IPS-18a (cell line): ENCODE data around the gene PTPRN2.
"Not testable (repeated sequence)": the region's sequence is repeated elsewhere in the genome, so short reads cannot be mapped to it uniquely, and the experiment has no call there.

Experiments used
- H3K27ac ChIP-seq: one replicate; pipeline ENCODE4 v1.5.1; 2013; ENCODE audit warnings: low read length
- H3K27me3 ChIP-seq: one replicate; pipeline ENCODE4 v1.6.1; 2013; ENCODE audit warnings: mild to moderate bottlenecking, low read length; ENCODE audit not compliant: control insufficient read depth, insufficient read depth
- H3K36me3 ChIP-seq: one replicate; pipeline ENCODE4 v1.6.1; 2013; ENCODE audit warnings: low read depth, low read length; ENCODE audit not compliant: control insufficient read depth
- H3K4me1 ChIP-seq: one replicate; pipeline ENCODE4 v1.6.1; 2013; ENCODE audit warnings: low read depth, low read length; ENCODE audit not compliant: control insufficient read depth
- H3K4me3 ChIP-seq: one replicate; pipeline ENCODE4 v1.5.1; 2013; ENCODE audit warnings: low read length
- H3K9ac ChIP-seq: one replicate; pipeline ENCODE4 v1.6.1; 2013; ENCODE audit warnings: mild to moderate bottlenecking, low read length, moderate library complexity
- H3K9me3 ChIP-seq: one replicate; pipeline ENCODE4 v1.6.1; 2013; ENCODE audit warnings: low read depth, low read length; ENCODE audit not compliant: control insufficient read depth

The PTPRN2 gene

GRCh38 chr7:158147431-158147830, 440.2 kb downstream of the PTPRN2 start:
- H3K4me3 ChIP-seq, H3K27ac ChIP-seq, H3K27me3 ChIP-seq, H3K9me3 ChIP-seq, H3K36me3 ChIP-seq, H3K4me1 ChIP-seq, H3K9ac ChIP-seq: not testable (repeated sequence)

- Histone ChIP-seq H3K27ac (no peak overlapping the region), H3K27me3 (no peaks in the 10 kb centered on the region), H3K4me1 (no peaks in the 10 kb centered on the region), H3K9ac (no peak overlapping the region), H3K4me3 (no peak overlapping the region), H3K36me3 (no peaks in the 10 kb centered on the region), H3K9me3 (peaks cover 9% of the 10 kb centered on the region)
These were observed 442.3 kb downstream of the PTPRN2 start for GRCh38 chr7:158145370-158145769.

DNA sequence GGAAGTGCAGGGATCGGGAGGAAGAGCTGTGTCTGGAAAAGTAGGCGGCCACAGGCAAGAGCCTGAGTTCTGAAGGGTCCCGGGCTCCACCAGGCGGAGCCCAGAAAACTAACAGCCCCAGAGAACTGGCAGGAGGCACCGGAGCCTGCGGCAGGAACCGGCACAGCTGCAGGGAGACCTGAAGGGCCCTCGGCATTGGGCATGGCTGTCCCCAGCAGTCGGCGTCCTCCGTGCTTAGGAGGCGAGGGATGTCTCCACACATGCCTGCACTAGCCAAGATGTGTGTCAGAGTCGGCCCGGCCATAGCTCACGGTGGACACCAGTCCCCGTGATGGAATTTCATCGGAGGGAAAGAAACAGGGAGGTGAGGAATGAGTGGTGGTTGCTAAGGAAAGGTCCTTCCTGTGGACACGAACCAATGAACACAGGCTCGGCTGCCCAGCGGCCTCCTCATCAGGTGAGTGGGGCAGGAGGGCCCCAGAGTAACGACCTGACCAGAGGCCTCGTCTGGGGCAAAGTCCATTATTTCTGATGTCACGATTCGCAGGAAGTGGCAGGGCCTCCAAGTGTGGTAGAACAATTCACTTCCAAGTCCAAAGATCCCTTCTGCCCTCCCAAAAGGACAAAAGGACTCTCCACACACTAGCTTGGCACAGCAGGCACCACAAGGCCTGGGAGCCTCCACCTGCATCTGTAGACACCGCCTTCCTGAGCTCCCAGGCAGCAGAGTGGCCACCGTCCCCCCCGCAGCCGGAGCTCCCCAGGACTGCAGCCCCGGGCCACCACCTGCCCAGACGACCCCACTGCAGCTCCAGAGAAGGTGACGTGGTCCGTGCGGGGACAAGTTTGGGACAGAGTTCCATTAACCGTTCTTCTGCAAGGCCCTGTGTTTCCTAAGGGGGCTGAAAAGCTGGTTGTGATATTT, 444.2 kb downstream of the PTPRN2 start:
- no peak overlapping the region for H3K9ac ChIP-seq
- no peak overlapping the region for H3K27ac ChIP-seq
- no peaks in the 10 kb centered on the region for H3K27me3 ChIP-seq
- no peaks in the 10 kb centered on the region for H3K36me3 ChIP-seq
- no peak overlapping the region for H3K4me3 ChIP-seq
- H3K9me3 ChIP-seq, result peaks cover 5% of the 10 kb centered on the region
- H3K4me1 ChIP-seq, result no peaks in the 10 kb centered on the region

DNA sequence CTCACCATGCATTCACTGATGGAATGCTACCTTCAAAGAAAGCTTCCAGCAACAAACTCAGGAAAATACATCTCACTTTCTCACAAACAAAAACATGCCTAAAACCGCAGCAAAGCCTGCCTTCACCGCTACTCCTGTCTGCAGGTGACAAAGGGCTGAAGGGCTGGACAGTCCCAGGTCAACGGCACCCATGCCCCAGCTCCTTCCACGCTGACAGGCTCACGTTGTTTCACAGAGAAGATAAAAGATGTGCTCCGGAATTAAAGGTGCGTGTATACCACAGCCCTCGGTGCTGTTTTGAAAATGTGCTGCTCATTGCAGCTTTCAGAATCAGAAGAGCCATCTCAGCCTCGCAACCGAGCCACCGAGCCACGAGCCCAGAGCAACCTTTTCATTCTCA, 445.0 kb downstream of the PTPRN2 start:
- Histone ChIP-seq H3K27me3 (no peaks in the 10 kb centered on the region), H3K9me3 (peaks cover 5% of the 10 kb centered on the region), H3K36me3 (no peaks in the 10 kb centered on the region), H3K27ac (no peak overlapping the region), H3K4me3 (no peak overlapping the region), H3K4me1 (no peaks in the 10 kb centered on the region), H3K9ac (no peak overlapping the region)

DNA sequence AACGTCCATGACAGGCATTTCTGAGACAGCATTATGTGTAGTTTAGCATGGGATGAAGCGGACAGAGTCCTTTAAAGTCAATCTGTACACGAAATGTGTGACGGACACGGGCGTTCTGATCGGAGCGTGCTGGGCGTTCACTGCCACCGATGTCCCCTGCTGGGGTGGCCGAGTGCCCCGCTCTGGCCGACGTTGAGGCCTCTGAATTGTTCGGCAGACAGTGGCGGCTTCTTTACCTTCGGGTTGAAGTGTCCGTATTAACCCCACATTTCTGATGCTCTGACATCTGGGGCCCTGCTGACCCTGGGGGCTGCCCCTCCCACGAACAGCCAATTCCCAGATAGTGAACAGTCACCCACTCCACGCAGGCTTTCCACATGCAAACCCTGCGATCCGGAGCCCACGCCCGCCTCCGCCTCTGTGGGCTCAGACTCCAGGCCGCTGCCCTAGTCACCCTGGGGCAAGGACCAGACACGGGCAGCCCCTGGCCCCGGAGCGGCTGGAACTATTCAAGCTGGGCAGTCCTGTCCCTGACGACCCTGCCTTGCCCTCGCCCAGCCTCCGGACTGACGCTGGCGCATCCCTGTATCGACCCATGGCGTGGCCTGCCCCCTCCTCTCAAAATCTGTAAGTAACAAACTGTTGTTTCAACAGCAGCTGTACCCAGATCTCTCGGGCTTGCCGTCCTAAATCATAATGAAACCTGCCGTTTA, 445.7 kb downstream of the PTPRN2 start:
- no peak overlapping the region for H3K27ac ChIP-seq
- no peaks in the 10 kb centered on the region for H3K36me3 ChIP-seq
- H3K4me3 ChIP-seq, result no peak overlapping the region
- H3K4me1 ChIP-seq, result no peaks in the 10 kb centered on the region
- H3K27me3 ChIP-seq, result no peaks in the 10 kb centered on the region
- no peak overlapping the region for H3K9ac ChIP-seq
- H3K9me3 ChIP-seq, result no peaks in the 10 kb centered on the region

DNA sequence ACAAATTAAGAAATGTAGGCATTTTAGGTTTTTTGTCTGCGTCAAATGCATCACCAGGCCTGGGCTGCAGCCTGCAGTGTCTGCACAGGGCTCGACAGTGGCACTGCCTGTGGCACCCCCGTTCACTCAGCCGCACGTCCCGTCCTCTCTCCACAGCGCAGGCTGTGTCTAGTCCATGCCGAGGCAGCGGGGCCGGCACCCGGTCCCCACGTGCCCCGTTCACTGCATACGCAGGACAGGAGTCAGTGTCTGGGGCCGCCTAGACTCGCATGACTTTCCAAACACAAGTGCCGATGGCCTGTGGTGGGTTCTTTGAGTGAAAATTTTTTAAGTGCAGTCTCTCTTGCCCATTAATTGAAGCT, 446.4 kb downstream of the PTPRN2 start:
- Histone ChIP-seq H3K4me3 (no peak overlapping the region), H3K4me1 (no peaks in the 10 kb centered on the region), H3K9ac (no peak overlapping the region), H3K36me3 (no peaks in the 10 kb centered on the region), H3K27me3 (no peaks in the 10 kb centered on the region), H3K9me3 (no peaks in the 10 kb centered on the region), H3K27ac (no peak overlapping the region)

- Histone ChIP-seq H3K9me3 (no peaks in the 10 kb centered on the region), H3K27me3 (no peaks in the 10 kb centered on the region), H3K9ac (no peak overlapping the region), H3K4me1 (no peaks in the 10 kb centered on the region), H3K27ac (no peak overlapping the region), H3K36me3 (no peaks in the 10 kb centered on the region), H3K4me3 (no peak overlapping the region)
These were observed 446.9 kb downstream of the PTPRN2 start for GRCh38 chr7:158140538-158141220.

DNA sequence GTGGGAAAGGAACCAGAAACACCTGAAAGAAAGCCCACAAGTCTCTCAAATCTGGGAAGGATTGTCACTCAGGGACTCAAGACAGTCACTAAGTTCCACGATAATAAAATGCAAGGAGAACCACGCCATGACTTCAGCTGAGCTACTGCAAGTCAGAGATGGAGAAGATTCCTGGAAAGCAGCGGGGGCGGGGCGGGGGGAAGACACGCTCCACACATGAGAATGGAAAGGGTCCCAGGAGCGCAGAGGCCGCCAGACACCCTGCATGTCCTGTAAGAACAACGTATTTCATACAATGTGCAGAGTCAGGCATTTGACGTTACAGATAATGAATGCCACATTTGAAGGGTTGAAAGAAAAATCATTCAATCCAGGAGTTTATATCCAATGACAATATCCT, 448.1 kb downstream of the PTPRN2 start:
- no peaks in the 10 kb centered on the region for H3K4me1 ChIP-seq
- H3K27me3 ChIP-seq, result no peaks in the 10 kb centered on the region
- H3K36me3 ChIP-seq, result no peaks in the 10 kb centered on the region
- H3K27ac ChIP-seq, result no peak overlapping the region
- no peak overlapping the region for H3K9ac ChIP-seq
- no peaks in the 10 kb centered on the region for H3K9me3 ChIP-seq
- no peak overlapping the region for H3K4me3 ChIP-seq

DNA sequence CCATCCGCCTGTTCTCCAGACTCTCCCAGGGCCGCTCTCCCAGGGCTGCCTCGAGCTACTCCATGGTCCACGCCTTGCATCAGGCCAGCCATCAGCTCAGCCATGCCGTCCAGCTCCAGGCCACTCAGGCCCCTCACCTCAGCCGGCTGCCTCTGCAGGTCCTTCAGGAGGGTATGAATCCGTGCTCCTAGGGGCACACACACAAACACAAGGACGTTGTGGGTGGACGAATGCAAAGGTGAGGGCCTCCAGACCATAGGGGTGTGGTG, 449.4 kb downstream of the PTPRN2 start:
- H3K9me3 ChIP-seq, result no peaks in the 10 kb centered on the region
- no peak overlapping the region for H3K9ac ChIP-seq
- H3K4me3 ChIP-seq, result no peak overlapping the region
- no peaks in the 10 kb centered on the region for H3K27me3 ChIP-seq
- H3K27ac ChIP-seq, result no peak overlapping the region
- no peaks in the 10 kb centered on the region for H3K4me1 ChIP-seq
- H3K36me3 ChIP-seq, result no peaks in the 10 kb centered on the region

- Histone ChIP-seq H3K9me3 (no peaks in the 10 kb centered on the region), H3K27ac (no peak overlapping the region), H3K4me1 (no peaks in the 10 kb centered on the region), H3K36me3 (no peaks in the 10 kb centered on the region), H3K9ac (no peak overlapping the region), H3K27me3 (no peaks in the 10 kb centered on the region), H3K4me3 (no peak overlapping the region)
These were observed 449.9 kb downstream of the PTPRN2 start for GRCh38 chr7:158137516-158138328.

GRCh38 chr7:158135931-158136330, 451.7 kb downstream of the PTPRN2 start:
- Histone ChIP-seq H3K36me3 (no peaks in the 10 kb centered on the region), H3K4me3 (no peak overlapping the region), H3K27me3 (no peaks in the 10 kb centered on the region), H3K9ac (no peak overlapping the region), H3K27ac (no peak overlapping the region), H3K4me1 (no peaks in the 10 kb centered on the region), H3K9me3 (no peaks in the 10 kb centered on the region)
